SHP77 treated with DMSO at 0.1 percent for 48 hours (cell line): ENCODE data around the gene TENM4.
"Not testable (repeated sequence)": the region's sequence is repeated elsewhere in the genome, so short reads cannot be mapped to it uniquely, and the experiment has no call there.

Source experiments
- DNase-seq: peaks from one replicate; lab custom pipeline; 2025; lab: John Stamatoyannopoulos, UW

Gene TENM4

DNA sequence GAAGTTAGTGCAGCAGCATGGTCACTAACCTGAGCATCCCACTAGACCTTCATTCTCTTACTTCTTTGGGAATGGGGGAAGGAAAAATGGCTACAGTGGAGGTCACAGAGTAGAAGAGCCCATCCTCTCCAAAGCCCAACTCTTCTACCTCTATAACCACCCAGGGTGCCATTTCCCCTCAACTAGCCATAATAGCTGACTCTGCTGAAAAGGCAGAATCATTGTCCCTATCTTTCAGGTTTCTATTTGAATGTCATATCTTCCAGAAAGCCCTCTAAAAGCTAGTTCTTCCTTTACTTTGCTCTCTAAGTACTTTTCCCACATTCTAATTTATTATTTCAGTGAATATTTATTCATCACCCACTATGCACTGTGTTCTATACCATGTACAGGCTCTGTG lies 421.6 kb downstream of the TENM4 start:
- no peak for DNase-seq

DNA sequence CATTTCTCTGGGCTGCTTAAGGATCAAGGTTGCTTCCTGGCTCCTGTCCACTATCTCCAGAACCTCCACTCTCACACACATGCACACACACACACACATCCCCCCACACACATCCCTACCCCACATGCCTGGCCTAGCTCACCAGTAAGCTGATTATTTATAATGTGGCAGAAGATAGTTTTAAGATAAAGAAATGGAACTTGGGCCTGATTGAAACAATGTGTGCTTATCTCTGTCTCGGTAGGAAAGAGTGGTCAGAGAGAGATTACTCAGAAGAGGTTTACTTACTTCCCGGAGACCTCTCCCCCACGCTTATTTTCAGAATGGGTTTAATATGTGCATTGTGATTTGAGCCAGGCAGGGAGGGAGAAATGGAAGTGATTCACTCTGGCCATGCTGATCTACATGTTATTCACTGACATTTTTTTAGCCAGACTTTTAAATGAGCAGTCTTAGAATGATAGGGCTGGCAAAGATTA lies 422.4 kb downstream of the TENM4 start:
- no peak for DNase-seq

DNA sequence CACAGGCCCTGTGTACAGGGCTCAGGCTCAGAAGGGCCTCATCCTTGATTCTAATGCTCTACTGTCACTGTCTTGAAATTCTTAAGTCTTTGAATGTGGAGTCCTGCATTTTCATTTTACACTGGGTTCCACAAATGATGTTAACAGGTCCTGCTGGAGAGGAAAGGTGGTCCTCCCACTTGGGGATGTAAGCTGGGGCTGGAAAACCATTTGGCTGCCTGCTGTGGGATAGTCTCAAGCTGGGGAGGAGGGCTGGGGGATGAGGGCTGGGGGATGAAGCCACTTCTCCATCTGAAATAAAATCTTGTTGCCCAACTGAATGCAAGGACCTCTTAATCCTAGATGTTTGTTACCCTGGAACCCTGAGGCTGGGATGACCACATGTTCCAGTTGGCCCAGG lies 423.0 kb downstream of the TENM4 start:
- no peak for DNase-seq

DNA sequence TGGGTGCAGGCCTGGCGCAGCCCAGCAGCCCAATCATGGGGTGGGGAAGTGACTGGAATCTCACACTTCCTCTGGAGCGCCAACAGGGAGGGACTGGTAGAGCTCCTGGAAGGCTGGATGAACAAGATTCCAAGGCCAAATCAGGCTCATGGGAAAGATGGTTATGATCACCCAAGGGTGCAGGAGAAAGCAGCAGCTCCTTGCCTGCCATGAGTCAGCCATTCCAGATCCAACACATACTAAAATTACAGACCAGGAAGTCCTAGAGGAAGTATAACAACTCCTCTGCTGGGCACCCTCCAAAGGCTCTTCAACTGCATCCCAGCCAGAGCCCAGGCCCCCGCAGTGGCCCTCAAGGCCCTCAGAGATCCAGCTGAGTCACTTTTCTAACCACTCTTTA lies 427.3 kb downstream of the TENM4 start:
- DNase-seq = no peak

DNA sequence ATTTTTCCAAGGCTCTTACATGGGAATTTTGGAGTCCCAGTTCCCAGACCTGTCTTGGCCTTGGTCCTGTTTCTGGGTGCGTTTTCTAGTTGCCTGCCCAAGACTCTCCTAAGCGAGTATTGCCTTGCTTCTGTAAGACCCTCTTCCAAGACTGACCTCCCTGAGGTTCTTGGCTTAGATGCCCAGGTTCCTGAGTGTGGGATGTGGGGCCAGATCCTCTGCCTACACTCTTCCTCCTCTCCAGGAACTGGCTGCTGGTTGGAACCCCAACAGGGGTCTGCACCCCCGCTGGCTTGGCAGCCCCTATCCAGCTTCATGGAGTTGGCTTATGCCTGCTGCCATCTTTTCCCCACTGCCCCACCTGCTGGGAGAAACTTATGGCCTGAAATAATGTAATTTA lies 429.5 kb downstream of the TENM4 start:
- DNase-seq = no peak

DNA sequence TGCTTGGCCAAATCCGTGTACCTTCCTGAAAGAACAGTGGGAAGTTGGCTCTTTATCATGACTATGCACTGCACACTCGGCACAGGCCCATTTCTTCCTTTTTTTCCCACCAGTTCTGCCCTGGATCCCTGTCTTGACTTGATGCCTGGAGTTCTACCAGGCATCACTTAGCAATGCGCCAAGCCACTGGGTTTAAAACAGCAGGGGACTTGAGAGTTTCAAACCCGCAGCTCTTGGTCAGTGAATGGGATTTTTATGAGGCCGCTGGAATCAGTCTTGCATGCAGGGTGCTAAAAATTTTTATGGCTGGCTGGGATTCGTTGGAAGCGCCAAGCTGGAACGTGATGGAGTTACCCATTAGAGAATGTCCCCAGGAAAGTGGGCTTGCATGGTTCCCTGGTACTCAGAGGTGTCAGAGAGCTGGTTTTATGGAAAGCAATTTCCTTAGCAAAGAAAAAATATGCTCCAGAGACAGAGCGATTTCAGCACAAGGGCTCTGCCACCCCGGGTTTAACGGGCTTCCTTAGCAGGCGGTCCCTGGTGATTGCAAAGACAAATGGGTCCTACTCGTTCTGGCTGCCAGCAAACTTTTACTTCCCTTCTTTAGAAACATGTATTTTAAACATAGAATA lies 432.9 kb downstream of the TENM4 start:
- no peak for DNase-seq

DNA sequence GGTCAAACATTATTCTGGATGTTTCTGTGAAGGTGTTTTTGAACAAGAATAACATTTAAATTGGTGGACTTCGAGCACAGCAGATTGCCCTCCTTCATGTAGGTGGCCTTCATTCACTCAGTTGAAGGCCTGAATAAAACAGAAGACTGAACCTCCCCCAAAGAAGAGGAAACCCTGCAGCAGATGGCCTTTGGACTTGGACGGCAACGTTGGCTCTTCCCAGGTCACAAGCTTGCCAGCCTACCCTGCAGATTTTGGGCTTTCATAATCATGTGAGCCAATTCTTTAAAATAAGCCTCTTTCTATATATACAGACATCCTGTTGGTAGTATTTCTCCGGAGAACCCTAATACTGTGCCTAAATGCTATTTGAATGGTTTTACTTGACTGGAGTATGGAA lies 434.0 kb downstream of the TENM4 start:
- no peak for DNase-seq

DNA sequence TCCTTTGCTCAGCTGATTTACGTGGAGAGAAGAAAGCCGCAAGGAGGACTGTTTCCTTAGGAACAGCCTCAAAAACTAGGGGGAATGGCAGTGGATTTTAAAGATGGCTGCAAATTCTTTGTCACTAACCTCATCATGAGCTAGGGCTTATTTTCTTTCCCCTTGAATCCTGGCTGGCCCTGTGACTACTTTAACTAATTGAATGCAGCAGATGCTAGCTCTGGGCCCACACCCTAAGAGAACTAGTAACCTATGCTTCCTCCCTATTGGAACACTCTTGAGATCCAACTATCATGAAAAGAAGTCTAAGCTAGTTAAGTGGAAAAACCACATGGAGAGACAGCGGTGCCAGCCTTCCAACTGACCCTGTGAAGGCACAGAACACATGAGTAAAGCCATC lies 444.8 kb downstream of the TENM4 start:
- no peak for DNase-seq

DNA sequence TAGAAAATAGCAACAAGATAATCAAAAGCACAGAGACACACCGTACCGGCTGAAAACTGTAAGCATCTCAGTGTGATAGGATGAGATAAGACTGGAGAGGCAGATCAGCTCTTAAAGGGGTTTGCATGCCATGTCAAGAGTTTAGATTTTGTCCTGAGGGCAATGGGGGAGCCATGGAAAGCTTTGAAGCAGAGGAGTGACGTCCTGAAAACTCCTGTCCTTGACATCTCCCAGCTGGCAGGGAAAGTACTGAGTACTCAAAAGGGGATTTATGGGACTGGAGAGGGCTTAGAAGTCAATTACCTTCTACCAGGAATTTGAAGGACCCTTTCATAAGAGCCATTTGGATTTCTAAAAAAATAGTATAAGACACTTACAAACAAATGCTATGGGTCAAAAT lies 445.7 kb downstream of the TENM4 start:
- no peak for DNase-seq

DNA sequence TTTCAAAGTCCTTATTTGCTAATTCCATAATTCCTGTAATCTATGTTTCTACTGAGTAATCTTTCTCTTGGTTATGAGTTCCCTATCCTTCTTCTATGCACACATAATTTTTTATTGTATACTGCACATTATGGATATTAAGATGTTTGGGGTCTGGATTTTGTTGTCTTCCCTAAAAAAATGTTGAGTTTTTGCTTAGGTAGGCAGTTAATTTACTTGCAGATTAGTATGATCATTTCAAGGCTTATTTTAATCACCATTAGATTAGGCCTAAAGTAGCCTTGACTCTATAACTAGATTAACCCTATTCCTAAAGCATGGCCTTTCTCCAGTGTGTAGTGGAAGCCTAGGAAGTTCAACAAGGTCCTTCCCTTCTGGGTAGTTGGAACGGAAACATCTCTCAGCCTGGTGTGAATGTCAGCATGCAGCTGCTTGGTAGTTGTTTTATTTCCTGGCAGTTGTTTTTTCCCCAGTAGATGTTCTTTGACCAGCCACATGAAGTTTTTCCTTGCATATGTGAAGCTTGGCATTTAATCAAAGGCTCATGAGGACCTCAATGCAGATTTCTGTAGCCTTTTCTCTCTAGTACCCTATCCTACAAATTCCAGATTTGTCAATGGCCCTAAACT lies 446.9 kb downstream of the TENM4 start:
- no peak for DNase-seq

DNA sequence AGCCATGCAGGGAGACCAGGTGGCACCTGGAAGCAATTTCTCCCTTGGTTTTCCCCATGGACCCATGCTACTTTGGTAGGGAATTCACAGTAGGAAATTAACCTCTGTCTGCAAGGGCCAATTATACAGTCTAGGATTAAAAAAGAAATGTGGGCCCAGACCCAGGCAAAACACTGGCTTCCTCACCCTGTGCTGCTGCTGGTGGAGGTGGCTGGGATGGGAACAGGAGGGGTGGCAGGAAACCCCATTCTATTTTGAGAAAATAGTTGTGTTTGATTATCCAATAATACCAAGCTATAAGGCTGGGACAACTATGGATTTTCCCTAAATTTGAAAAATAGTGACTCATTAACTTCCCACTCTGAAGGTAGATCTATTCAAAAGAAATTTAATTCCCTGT lies 449.1 kb downstream of the TENM4 start:
- no peak for DNase-seq

DNA sequence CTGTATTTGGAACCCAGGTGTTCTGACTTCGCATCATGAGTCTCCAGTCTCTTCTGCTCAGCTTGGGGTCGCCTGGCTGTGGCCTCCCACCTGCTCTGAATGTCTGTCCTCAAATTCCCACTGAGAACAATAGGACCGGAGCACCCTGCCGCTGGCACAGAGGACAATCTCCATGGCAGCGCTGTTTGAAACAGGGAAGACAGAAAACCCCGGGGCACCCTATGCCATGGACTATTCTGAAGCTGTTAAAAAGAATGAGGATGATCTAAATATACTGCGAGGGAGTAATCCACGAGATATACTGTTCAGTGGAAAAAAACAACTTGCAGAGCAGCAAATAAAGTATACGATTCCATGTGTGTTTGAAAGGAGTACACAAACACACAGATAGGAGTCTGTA lies 450.6 kb downstream of the TENM4 start:
- no peak for DNase-seq

DNA sequence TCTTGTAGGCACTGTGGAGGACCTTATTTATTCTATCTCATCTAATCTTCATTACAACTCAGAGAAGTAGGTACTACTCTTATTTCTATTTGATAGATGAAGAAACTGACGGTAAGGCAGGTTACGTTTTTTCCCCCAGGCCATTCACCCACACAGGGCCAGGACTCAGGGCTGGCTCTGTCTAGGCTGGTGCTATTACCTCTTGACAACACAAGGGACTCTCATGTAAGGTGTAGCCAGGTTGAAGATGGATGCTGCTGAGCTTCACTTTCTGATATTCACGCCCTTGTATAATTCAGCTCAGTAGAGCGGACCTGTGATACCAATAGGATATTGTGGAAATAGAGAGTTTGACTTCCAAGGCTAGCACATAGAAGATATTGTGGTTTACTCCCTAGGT lies 453.1 kb downstream of the TENM4 start:
- DNase-seq = no peak

DNA sequence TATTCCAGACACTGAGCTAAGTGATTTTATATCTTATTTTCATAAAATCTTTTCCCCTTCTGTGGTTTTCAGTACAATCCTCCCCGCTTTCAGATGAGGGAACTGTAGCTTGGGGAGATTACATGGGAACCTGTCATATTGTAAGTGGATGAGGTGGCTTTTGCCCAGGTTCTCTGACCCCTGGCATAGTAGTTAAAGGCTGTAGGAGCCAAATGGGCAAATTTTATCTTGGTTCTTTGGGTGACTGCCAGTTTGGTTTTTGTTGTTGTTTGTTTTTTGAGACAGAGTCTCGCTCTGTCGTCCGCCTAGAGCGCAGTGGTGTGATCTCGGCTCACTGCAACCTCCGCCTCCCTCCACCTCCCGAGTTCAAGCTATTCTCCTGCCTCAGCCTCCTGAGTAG lies 454.5 kb downstream of the TENM4 start:
- no peak for DNase-seq

DNA sequence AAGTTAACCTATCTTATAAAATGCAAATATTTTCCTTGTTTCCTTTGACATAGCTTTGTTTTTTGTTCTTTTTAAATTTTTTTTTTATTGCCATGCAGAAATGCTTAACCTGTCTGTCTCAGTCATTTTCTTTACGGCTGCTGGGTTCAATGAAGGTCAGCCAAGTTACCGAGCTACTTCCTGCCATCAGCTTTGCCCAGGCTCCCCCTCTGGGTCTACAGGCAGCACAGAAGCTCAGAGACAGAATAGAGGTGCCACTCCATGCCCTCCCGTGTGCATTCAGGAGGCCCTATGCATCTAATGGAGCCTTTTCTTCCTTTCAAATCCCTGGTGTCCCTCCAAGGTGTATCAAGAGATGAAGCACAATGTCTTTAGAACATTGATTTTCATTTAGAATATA lies 455.2 kb downstream of the TENM4 start:
- DNase-seq = no peak

DNA sequence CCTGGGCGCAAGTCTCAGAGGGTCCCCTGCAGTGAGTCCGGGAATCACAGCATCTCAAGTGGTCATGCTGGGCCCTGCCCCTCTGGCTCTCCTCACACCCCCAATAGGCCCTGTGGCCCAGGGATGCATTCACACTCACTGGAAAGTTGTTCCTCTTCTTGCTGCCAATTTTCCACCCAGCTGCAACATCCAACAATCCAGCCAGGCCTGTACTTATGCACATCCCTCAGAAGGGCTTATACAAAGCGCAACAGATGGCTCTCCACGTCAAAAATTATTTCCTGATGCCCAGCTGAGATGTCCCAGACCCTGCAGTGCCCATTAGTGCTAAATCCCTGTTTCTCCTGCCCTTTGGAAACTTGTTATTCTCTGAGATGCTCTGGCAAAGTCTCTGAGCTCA lies 458.4 kb downstream of the TENM4 start:
- DNase-seq = no peak

DNA sequence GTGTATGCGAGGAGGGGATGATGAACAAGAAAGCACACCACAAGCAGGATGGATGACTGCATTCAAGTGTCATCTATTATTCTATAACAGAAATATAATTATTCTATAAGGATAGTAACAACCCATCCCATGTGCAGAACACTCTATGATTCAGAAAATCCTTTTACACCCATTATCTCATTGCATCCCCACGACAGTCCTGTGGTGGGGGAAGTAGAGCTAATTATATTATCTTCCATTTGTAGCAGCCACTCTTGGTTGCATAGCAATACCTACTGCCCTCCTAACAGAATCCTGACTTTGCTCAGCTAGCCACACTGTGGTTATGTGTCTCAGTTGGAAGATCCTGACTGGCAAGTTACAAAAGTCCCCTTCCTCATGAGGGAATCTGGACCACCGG lies 459.7 kb downstream of the TENM4 start:
- no peak for DNase-seq

DNA sequence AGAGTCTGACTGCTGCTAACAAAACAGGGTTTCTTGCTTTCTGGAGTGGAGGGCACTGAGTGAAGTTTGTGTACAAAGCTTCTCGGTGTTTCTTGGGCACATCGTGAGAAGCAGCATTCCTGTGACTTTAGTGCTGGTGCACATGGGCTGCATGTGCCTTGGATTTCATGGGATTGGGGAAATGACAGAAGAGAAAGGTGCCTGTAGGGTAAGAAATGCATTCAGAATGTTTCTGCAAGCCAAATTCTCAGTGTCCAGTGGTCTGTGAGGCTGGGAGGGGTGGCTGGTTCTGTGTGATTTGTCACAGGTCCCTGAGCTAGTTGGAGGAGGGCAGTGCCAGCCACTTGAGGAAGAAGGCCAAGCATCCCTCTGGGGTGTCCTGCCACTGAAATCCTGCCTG lies 462.0 kb downstream of the TENM4 start:
- DNase-seq = no peak

DNA sequence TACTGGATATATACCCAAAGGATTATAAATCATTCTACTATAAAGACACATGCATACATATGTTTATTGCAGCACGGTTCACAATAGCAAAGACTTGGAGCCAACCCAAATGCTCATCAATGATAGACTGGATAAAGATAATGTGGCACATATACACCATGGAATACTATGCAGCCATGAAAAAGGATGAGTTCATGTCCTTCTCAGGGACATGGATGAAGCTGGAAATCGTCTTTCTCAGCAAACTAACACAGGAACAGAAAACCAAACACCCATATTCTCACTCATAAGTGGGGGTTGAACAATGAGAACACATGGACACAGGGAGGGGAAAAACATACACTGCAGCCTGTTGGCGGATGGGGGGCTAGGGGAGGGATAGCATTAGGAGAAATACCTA lies 463.0 kb downstream of the TENM4 start:
- not testable (repeated sequence) for DNase-seq

DNA sequence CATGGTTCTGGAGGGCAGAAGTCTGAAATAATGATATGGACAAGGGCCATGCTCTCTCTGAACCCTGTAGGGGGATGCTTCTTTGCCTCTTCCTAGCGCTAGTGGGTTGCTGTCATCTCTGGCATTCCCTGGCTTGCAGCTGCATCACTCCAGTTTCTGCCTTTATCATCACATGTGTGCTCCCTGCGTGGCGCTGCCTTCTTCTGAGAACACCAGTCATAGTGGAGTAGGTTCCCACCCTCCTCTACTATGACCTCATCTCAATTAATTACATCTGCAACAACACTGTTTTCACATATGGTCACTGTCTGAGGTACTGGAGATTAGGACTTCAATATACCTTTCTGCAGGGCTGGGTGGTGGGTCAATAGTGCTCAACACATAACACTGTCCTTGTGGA lies 463.8 kb downstream of the TENM4 start:
- DNase-seq = no peak

DNA sequence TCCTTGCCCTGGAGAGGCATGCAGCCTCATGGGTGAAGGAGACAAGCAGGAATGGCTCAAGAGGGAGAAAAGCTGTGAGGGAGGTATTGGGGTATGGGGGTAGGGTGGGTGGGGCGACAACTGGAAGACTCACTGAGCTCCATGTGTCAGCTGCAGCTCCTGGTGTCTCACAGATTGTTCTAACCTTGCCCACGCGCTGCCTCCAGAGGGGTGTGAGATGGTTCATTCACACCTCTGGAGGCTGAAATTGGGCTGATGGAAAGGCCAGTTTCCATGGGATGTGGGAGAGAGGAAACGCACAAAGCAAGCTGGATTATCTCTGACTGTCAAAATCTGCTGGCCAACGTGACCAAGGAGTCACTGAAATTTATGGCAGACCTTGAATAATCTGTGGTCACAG lies 465.7 kb downstream of the TENM4 start:
- no peak for DNase-seq

DNA sequence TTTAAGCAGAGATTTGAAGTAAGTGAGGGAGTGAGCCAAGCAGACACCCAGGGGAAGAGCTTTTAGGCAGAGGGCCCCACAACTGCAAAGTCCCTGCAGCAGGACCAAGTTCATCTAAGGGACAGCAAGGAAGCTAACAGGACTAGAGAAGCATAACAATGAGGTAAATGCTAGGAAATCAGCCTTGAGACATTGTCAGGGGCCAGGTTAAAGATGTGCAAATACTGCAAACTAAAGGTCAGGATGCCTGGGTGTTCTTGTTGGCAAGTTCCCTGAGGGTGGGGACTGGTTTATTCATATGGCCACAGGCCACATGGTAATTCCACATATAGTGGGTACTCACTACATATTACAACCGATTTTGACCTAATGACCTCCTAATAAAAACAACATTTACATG lies 467.0 kb downstream of the TENM4 start:
- DNase-seq = no peak

DNA sequence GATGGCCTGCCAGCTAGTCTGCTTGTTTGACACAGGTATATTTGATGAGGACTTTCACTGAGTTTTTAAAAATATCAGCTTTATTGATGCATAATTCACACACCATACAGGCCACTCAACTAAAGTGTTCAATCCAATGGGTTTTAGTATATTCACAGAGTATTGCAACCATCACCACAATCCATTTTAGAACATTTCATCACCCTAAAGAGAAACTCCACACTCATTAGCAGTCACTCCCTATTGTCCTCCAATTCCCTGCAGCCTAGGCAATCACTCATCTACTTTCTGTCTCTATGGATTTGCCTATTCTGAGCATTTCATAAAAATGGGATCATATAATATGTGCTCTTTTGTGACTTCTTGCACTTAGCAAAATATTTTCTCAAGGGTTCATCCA lies 468.2 kb downstream of the TENM4 start:
- no peak for DNase-seq

DNA sequence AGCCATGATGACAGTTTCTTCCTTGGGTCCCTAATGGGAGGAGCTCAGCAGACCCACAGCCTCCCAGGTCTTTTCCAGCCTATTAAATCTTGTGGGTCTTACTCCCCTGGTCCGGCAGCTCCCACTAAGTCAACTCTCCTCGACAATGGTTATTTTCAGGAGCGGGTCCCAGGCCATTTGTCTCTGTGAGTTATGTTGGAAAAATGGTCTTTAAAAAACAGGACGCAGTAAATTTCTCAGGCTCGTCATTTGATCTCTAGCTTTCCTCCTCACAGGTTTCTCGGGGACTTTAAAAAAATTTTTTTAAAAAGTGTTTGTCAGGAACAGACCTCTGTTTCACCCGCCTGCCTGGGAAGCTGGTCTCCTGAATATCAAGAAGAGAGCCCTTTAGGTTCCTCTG lies 468.7 kb downstream of the TENM4 start:
- DNase-seq = no peak
